PFSK-1 (cell line): Measurements from ENCODE around the gene TH.

Experiments
- FOXP2 ChIP-seq: optimal IDR thresholded peaks from 2 replicates; pipeline ENCODE3; 2011; ENCODE audit warnings: borderline replicate concordance, control low read depth, inconsistent platforms; ENCODE audit not compliant: insufficient read depth; ENCODE audit errors: extremely low read length, extremely low read depth
- POLR2AphosphoS5 ChIP-seq: IDR thresholded peaks from 2 replicates; pipeline ENCODE4 v1.6.1; 2012; ENCODE audit warnings: low read depth, mild to moderate bottlenecking, control low read depth, low read length, moderate library complexity
- SIN3A ChIP-seq: IDR thresholded peaks from 2 replicates; pipeline ENCODE4 v1.6.1; 2012; ENCODE audit warnings: mild to moderate bottlenecking, low read length, moderate library complexity, borderline replicate concordance; ENCODE audit not compliant: insufficient read depth
- TAF1 ChIP-seq: IDR thresholded peaks from 2 replicates; pipeline ENCODE4 v1.6.1; 2012; ENCODE audit warnings: low read length, control low read depth, borderline replicate concordance; ENCODE audit not compliant: insufficient read depth
- TF ChIP-seq, protein P1 (sequence below), 2 experiments: IDR thresholded peaks; 2 replicates each; pipeline versions ENCODE4 v1.6.1 to v1.8.0; 2011 to 2012; ENCODE audit warnings: low read depth in 2 of 2, low read length in 2 of 2, control low read depth in 1 of 2, inconsistent platforms in 1 of 2, mild to moderate bottlenecking in 1 of 2, moderate library complexity in 1 of 2; ENCODE audit not compliant: insufficient read depth in 1 of 2

DNA sequence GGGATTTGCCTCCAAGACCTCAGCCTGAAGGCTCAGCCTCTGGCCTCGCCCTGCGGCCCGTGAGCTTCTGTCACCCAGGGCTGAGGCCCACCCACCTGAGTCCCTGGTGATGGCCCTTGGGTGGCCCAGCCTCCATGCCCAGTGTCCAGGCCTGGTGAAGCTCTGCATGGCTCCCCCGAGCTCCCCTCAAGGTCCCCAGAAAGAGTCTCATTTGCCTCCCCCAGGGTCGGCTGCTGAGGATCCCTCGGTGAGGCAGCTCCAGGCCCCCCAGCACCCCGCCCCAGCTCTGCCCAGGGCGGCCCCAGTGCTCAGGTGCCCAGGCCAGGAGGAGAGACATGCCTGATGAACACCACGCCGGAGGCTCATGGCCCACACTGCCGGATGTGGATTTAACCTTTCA lies 2.1 kb upstream of the TH start:
- TF ChIP-seq SIN3A: no peak
- TF ChIP-seq TAF1: no peak
- TF ChIP-seq POLR2AphosphoS5: no peak
- TF ChIP-seq, protein P1, sequence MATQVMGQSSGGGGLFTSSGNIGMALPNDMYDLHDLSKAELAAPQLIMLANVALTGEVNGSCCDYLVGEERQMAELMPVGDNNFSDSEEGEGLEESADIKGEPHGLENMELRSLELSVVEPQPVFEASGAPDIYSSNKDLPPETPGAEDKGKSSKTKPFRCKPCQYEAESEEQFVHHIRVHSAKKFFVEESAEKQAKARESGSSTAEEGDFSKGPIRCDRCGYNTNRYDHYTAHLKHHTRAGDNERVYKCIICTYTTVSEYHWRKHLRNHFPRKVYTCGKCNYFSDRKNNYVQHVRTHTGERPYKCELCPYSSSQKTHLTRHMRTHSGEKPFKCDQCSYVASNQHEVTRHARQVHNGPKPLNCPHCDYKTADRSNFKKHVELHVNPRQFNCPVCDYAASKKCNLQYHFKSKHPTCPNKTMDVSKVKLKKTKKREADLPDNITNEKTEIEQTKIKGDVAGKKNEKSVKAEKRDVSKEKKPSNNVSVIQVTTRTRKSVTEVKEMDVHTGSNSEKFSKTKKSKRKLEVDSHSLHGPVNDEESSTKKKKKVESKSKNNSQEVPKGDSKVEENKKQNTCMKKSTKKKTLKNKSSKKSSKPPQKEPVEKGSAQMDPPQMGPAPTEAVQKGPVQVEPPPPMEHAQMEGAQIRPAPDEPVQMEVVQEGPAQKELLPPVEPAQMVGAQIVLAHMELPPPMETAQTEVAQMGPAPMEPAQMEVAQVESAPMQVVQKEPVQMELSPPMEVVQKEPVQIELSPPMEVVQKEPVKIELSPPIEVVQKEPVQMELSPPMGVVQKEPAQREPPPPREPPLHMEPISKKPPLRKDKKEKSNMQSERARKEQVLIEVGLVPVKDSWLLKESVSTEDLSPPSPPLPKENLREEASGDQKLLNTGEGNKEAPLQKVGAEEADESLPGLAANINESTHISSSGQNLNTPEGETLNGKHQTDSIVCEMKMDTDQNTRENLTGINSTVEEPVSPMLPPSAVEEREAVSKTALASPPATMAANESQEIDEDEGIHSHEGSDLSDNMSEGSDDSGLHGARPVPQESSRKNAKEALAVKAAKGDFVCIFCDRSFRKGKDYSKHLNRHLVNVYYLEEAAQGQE (IDR thresholded peaks at IDR 0.05; ENCODE audit: insufficient read depth in 1 of 2, low read depth in 2 of 2, low read length in 2 of 2): no peak
- TF ChIP-seq FOXP2: no peak
